AG04449 (cell line): ENCODE data around the gene MSRB1.
"Not testable (repeated sequence)": the region's sequence is repeated elsewhere in the genome, so short reads cannot be mapped to it uniquely, and the experiment has no call there.

Experiments
- CTCF ChIA-PET: fragments of 350-600 bp; formaldehyde crosslinking; extraction: SDS; loops from one replicate; lab custom pipeline; 2021; ENCODE audit warnings: antibody characterized with exemption; lab: Yijun Ruan, JAX
- POLR2A ChIA-PET: fragments of 400-600, 350-600 bp; formaldehyde crosslinking; extraction: SDS; loops from one replicate; lab custom pipeline; 2020; ENCODE audit warnings: antibody characterized with exemption, inconsistent platforms; lab: Yijun Ruan, JAX
- DNase-seq: peaks from one replicate; pipeline ENCODE4 v3.0.0-alpha.2; 2010; ENCODE audit warnings: low read depth, low spot score
- H3K4me3 ChIP-seq: 2 replicates; pipeline ENCODE4 v1.5.1; 2011; ENCODE audit warnings: low read depth, mild to moderate bottlenecking, control low read depth, low read length
- TF ChIP-seq, protein P1 (sequence below): IDR thresholded peaks from one replicate; pipeline ENCODE4 v1.5.1; 2011; ENCODE audit warnings: mild to moderate bottlenecking, moderate library complexity, low read length, control low read depth, inconsistent platforms; ENCODE audit not compliant: insufficient read depth; ENCODE audit errors: missing control alignments

The MSRB1 gene

DNA sequence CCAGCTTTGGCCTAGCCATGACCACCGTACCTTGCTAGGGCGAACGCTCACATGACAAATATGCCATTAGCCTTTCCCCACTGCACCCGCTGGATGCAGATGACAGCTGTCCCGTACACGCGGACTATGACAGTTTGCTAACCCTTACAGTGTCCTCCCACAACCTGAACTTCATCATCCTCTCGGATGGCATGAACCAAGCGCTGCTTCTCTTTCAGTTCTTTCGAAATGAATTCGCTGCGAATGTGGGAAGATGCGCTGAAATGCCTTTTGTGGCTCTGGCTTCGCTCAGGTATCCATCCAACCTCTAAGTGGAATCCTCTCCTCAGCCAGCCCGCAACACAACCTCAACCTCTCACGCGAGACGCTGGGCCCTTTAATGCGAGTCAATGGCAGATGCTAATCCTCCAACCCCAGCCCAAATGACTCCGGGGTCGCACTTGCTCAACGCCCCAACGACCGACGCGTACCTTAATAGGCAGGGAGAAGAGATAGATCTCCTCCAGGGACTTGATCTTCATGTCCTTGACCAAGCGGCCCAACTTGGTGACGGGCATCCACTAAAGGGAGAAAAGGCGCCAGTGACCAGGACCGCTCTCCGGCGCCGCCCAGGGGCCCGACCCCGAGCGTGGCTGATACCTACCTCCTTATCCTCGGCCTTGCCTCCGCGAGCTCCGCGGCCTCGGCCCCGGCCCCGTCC is 21.0 kb upstream of the MSRB1 start:
- ChIA-PET POLR2A (interaction anchor here (0.6 to 2.3 kb wide), 29 partner anchors 11 to 353 kb away, joined by 3 to 45 read pairs (median 4); partner anchors contain the start of genes FAHD1, GFER, HAGH and MSRB1), CTCF (interaction anchor here (1.2 to 1.6 kb wide), 3 partner anchors 18 to 176 kb away, joined by 3 to 4 read pairs (median 3); no protein-coding TSS in a partner anchor)
- DNase-seq = no peak
- TF ChIP-seq, protein P1, sequence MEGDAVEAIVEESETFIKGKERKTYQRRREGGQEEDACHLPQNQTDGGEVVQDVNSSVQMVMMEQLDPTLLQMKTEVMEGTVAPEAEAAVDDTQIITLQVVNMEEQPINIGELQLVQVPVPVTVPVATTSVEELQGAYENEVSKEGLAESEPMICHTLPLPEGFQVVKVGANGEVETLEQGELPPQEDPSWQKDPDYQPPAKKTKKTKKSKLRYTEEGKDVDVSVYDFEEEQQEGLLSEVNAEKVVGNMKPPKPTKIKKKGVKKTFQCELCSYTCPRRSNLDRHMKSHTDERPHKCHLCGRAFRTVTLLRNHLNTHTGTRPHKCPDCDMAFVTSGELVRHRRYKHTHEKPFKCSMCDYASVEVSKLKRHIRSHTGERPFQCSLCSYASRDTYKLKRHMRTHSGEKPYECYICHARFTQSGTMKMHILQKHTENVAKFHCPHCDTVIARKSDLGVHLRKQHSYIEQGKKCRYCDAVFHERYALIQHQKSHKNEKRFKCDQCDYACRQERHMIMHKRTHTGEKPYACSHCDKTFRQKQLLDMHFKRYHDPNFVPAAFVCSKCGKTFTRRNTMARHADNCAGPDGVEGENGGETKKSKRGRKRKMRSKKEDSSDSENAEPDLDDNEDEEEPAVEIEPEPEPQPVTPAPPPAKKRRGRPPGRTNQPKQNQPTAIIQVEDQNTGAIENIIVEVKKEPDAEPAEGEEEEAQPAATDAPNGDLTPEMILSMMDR = no peak
- H3K4me3 ChIP-seq = peak overlapping the region; percentile 92

DNA sequence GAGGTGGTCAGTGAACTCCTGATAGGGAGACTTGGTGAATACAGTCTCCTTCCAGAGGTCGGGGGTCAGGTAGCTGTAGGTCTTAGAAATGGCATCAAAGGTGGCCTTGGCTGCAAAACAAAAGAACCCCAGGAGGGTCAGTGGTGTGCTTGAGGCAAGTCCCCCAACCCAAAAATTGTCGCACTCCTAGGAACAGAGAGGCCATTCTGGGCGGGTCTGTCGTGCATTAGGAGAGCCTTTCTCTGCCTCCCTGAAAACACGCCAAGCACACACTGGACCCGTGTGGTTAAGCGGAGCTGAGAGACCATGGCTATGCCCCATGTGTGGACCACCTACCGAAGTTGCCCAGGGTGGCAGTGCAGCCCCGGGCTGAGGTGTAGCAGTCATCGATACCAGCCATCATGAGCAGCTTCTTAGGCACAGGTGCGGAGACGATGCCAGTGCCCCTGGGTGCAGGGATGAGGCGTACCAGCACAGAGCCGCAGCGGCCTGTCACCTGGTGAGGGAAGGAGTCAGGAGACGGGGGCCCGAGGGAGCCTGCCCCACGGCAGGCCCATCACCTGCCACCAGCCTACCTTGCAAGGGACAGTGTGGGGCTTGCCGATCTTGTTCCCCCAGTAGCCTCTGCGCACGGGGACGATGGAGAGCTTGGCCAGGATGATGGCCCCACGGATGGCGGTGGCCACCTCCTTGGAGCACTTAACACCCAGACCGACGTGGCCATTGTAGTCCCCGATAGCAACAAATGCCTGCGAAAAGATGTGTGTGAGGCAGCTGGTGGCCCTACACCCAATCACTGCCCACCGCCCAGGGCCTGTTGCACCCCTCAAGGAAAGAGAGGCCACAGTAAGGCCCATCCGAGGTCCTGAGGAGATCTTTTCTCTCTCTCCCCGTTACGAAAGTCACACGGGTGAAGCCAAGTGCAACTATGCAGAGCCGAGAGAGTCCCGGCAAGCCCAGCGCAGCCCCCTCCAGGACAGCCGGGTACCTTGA is 19.5 kb upstream of the MSRB1 start:
- POLR2A ChIA-PET = interaction anchor here (0.7 to 4.0 kb wide), 3 partner anchors 9 to 185 kb away, joined by 3 to 20 read pairs (median 3); partner anchors contain the start of genes NUBP2, SPSB3 and TBL3
- CTCF ChIA-PET = interaction anchor here (0.6 to 1.6 kb wide), 2 partner anchors 178 to 1066 kb away, joined by 3 to 4 read pairs; no protein-coding TSS in a partner anchor
- DNase-seq = not testable (repeated sequence)
- peak overlapping the region; percentile 92 for H3K4me3 ChIP-seq

DNA sequence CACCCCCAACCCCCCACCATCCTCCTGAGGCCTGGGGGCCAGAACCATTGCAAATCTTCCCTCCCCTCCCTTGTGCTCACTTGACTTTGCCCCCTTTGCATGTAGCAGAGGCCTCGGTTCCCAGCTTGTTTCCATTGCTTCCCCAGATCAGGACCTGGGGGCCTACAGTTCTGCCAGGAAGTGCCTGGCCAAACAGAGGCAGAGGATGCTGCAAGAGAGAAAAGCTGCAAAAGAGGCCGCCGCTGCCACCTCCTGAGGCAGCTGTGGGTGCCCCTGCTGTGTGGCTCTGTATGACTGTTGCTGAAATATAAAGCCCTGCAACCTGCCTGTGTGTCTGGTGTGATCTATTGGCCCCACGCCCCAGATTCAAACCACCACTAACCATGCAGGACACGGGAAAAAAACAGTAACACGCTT is 18.7 kb upstream of the MSRB1 start:
- DNase-seq = no peak
- ChIA-PET POLR2A (interaction anchor here (0.7 to 4.0 kb wide), 2 partner anchors 10 to 179 kb away, joined by 3 to 20 read pairs; partner anchors contain the start of genes NUBP2, SPSB3 and TBL3), CTCF (no interaction called here)
- TF ChIP-seq, protein P1 = no peak
- H3K4me3 ChIP-seq = no peak overlapping the region

DNA sequence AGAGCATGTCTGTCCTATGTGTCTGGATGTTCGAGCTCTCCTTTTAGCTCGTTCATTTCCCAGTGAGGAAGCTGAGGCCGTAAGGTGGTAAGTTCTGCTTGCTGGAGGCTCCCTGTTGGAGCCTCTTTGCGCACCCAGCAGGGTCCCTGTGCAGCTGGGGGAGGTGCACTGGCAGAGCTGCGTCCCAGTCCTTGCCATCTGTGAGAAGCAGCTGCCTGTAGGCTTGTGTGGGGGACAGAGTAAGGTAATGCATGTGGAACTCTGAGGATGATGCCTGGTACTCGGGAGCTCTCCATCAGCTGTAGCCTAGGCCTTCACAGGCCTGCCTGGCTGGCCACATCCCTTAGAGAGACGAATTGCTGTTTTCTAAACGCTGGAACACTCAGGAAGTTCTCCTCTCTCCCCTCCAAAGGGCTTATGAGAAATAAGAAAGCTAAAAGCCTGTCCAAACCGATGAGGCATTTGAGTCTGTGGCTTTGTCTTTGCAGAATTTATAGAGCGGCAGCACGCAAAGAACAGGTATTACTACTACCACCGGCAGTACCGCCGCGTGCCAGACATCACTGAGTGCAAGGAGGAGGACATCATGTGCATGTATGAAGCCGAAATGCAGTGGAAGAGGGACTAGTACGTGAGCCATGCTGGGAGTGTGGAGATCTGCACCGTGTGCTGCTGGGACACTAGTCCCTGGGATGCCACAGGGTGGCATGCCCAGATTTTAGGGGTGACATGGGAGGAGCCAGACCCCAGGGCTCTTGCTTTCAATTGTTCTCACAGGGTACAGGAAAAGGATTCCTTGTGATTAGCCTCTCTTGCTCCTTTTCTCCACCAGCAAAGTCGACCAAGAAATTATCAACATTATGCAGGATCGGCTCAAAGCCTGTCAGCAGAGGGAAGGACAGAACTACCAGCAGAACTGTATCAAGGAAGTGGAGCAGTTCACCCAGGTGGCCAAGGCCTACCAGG is 17.9 kb upstream of the MSRB1 start:
- DNase-seq = no peak
- TF ChIP-seq, protein P1 = no peak
- H3K4me3 ChIP-seq = peak overlapping the region; percentile 86
- CTCF ChIA-PET = interaction anchor here (1.1 to 1.2 kb wide), 2 partner anchors 10 to 97 kb away, joined by 4 to 5 read pairs; no protein-coding TSS in a partner anchor
- POLR2A ChIA-PET = interaction anchor here (0.9 to 4.0 kb wide), 4 partner anchors 10 to 23 kb away, joined by 3 to 20 read pairs (median 4); partner anchors contain the start of genes GFER and TBL3

DNA sequence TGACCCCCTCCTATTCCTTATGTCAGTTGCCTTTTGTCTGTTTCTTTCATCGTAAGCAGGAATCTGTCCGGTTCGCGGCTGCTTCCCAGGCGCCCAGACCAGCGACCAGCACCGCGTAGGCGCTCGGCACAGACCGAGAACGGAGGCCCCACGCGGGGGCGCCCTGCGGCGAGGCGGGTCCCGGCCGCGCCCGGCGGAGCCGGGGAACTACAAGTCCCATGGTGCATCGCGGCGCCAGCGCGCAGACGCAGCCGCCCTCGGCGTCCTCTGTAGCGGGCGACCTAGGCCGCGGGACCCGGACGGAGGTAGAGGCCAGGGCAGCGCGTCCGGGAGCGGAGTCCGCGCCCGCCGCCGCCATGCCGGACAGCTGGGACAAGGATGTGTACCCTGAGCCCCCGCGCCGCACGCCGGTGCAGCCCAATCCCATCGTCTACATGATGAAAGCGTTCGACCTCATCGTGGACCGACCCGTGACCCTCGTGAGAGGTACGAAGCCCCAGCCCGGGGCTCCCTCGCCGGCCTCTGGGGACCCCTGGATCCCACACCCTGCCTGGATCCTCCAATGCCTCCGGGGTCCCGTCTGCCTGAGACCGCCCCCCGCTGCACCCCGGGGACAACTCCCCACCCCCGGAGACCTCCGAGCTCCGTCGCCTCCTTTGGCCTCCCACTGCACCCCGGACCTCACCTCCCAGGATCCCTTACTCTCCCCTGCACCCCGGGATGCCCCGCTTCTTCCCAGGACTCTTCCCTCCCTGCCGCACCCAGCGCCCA is 16.5 kb upstream of the MSRB1 start, which contains the start of gene NDUFB10:
Gene NDUFB10 (plus strand): TSS at position 270 of the 771 bp plus-strand sequence. CDS start 87 bp downstream, at position 357.
- peak; percentile 16 for DNase-seq
- ChIA-PET CTCF (interaction anchor here (1.0 to 3.2 kb wide), 3 partner anchors 30 to 181 kb away, joined by 3 to 11 read pairs (median 3); no protein-coding TSS in a partner anchor), POLR2A (interaction anchor here (4.0 kb wide), 1 partner anchor 12 kb away, joined by 20 read pairs; the partner anchor contains the start of gene TBL3)
- H3K4me3 ChIP-seq = peak within 1 kb of the TSS; percentile 86
- TF ChIP-seq, protein P1 = peak; percentile 65
